Measurements from ENCODE around the gene GPHA2.

The GPHA2 gene

GRCh38 chr11:64929625-64930024 lies 6.1 kb downstream of the GPHA2 start:
- no peak for DNase-seq

- DNase-seq: no peak
Measured at GRCh38 chr11:64928957-64929356, 6.7 kb downstream of the GPHA2 start.

GRCh38 chr11:64926689-64927088 lies 9.0 kb downstream of the GPHA2 start:
- DNase-seq: no peak

- no peak for DNase-seq
Measured at GRCh38 chr11:64925536-64926436, 9.9 kb downstream of the GPHA2 start.

- no peak for DNase-seq
Measured at GRCh38 chr11:64924910-64925284, 10.8 kb downstream of the GPHA2 start.

GRCh38 chr11:64923944-64924909 lies 11.5 kb downstream of the GPHA2 start, which contains the start of gene PPP2R5B:
TSS of gene PPP2R5B (plus strand) at chr11:64924689. CDS start at chr11:64925735, 1,046 bp downstream.
- peak; percentile 83 for DNase-seq

GRCh38 chr11:64923151-64923661 lies 12.5 kb downstream of the GPHA2 start:
- no peak for DNase-seq

GRCh38 chr11:64921384-64921783 lies 14.3 kb downstream of the GPHA2 start:
- no peak for DNase-seq

GRCh38 chr11:64920124-64920523 lies 15.6 kb downstream of the GPHA2 start:
- DNase-seq: no peak

- DNase-seq: no peak
Measured at GRCh38 chr11:64919627-64920026, 16.1 kb downstream of the GPHA2 start.

GRCh38 chr11:64918017-64918416 lies 17.7 kb downstream of the GPHA2 start:
- no peak for DNase-seq

GRCh38 chr11:64917663-64917995 lies 18.1 kb downstream of the GPHA2 start:
- DNase-seq: no peak

- peak; percentile 99 for DNase-seq
Measured at GRCh38 chr11:64916775-64917662, 18.7 kb downstream of the GPHA2 start, which contains the start of gene ATG2A. TSS of gene ATG2A (minus strand) at chr11:64917209. CDS start at chr11:64917135, 74 bp downstream.

GRCh38 chr11:64916040-64916774 lies 19.5 kb downstream of the GPHA2 start:
- DNase-seq: peak; percentile 15

- no peak for DNase-seq
Measured at GRCh38 chr11:64915376-64915887, 20.3 kb downstream of the GPHA2 start.

GRCh38 chr11:64914123-64914522 lies 21.6 kb downstream of the GPHA2 start:
- DNase-seq: no peak

- DNase-seq: no peak
Measured at GRCh38 chr11:64913171-64913727, 22.4 kb downstream of the GPHA2 start.

GRCh38 chr11:64911689-64912088 lies 24.0 kb downstream of the GPHA2 start:
- DNase-seq: no peak

GRCh38 chr11:64911142-64911541 lies 24.6 kb downstream of the GPHA2 start:
- no peak for DNase-seq

- no peak for DNase-seq
Measured at GRCh38 chr11:64910451-64911093, 25.1 kb downstream of the GPHA2 start.
